HUES64 (cell line): ENCODE data around the gene AGL.
"Not testable (repeated sequence)": the region's sequence is repeated elsewhere in the genome, so short reads cannot be mapped to it uniquely, and the experiment has no call there.

Experiments
- H3K27ac ChIP-seq: 2 replicates; pipeline ENCODE4 v1.7.0; 2013; ENCODE audit warnings: low read depth, low read length, inconsistent platforms
- H3K27me3 ChIP-seq: 2 replicates; pipeline ENCODE4 v1.6.1; 2013; ENCODE audit warnings: mild to moderate bottlenecking, low read length; ENCODE audit not compliant: insufficient read depth
- H3K36me3 ChIP-seq: 2 replicates; pipeline ENCODE4 v1.6.1; 2013; ENCODE audit warnings: mild to moderate bottlenecking, low read length; ENCODE audit not compliant: insufficient read depth
- H3K4me1 ChIP-seq: 2 replicates; pipeline ENCODE4 v1.6.1; 2013; ENCODE audit warnings: mild to moderate bottlenecking, low read length, moderate library complexity; ENCODE audit not compliant: insufficient read depth
- H3K4me3 ChIP-seq: 2 replicates; pipeline ENCODE4 v1.5.1; 2013; ENCODE audit warnings: mild to moderate bottlenecking, low read length, moderate library complexity
- H3K9ac ChIP-seq: 2 replicates; pipeline ENCODE4 v1.6.1; 2013; ENCODE audit warnings: mild to moderate bottlenecking, low read depth, low read length
- H3K9me3 ChIP-seq: 2 replicates; pipeline ENCODE4 v1.6.1; 2013; ENCODE audit warnings: low read depth, low read length; ENCODE audit not compliant: insufficient read depth
- WGBS: fragments of 150-250, 120-280 bp; methylation state at CpG from one replicate; pipeline ENCODE4 v1.1.7; 2013; ENCODE audit warnings: missing lambda C conversion rate; 5-methylcytosine and 5-hydroxymethylcytosine counted together

The AGL gene

DNA sequence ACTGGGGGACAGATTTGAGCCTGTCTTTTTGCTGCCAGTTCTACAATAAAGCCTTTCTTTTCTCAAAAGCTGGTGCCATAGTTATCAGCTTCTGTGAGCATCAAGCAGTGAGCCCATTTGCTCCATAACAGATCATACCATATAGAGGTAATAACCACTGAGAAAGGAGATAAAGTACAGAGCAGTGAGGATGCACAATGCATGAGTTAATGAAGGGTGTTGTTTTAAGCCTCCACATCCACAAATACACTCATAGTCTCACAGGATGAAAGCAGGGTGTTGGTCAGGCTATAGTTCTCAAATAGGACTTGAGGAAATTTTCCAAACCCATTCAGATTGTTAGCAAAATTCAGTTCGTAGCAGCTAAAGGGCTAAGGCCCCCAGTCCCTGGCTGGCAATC is 94.0 kb downstream of the AGL start:
- Histone ChIP-seq H3K27me3 (no peaks in the 10 kb centered on the region), H3K4me3 (no peak overlapping the region), H3K27ac (no peak overlapping the region), H3K9ac (no peak overlapping the region), H3K4me1 (no peaks in the 10 kb centered on the region), H3K9me3 (no peaks in the 10 kb centered on the region), H3K36me3 (no peaks in the 10 kb centered on the region)
- 90% methylated on average over 1 of the region's 1 CpG for WGBS

DNA sequence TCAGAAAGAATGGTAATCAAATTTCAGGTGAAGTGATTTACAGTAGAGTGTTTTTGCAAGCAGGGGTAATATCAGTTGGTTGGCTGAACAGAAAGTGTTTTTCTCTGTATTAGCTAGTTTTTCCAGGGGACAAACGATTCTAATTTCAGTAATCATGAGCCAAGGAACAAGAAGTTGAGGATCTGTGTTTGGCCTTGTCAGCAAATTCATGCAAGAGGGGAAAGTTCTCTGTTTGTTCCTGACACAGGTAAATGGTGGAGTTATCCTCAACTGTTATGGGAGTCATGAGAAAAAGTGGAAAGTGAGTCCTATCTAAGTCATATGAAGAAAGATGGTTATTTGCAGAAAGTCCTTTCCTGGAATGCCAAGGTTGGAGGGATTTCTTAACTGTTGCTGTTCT is 95.0 kb downstream of the AGL start:
- no peaks in the 10 kb centered on the region for H3K36me3 ChIP-seq

DNA sequence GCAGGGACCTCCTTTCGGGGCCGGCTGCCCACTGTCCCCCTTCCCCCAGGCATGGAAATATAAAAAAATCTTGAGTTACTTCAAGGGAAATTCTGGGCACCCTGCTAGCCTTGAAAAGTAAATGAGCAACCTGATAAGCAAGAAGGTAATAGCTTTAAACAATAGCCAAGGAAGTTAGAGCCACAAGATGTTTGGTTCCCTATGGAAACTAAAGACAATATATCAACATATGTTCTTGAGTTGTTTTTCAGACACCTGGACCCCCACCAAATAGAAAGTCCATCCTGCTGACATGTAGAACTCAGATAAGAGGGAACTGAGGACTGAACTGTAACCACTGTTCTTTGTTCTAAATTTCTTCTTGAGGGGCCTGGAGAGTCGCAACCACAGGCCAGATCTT is 100.3 kb downstream of the AGL start:
- no peaks in the 10 kb centered on the region for H3K4me1 ChIP-seq
- no peak overlapping the region for H3K9ac ChIP-seq
- no peaks in the 10 kb centered on the region for H3K27me3 ChIP-seq
- no peaks in the 10 kb centered on the region for H3K36me3 ChIP-seq
- H3K27ac ChIP-seq = no peak overlapping the region; the same call in 1 of the 2 replicates
- 89% methylated on average over 3 of the region's 3 CpGs for WGBS
- no peaks in the 10 kb centered on the region for H3K9me3 ChIP-seq
- H3K4me3 ChIP-seq = no peak overlapping the region

More for the DNA sequence above, 95.0 kb downstream of the AGL start:
- Histone ChIP-seq H3K27ac (no peak overlapping the region), H3K9me3 (no peaks in the 10 kb centered on the region), H3K4me3 (no peak overlapping the region), H3K4me1 (no peaks in the 10 kb centered on the region), H3K9ac (no peak overlapping the region), H3K27me3 (no peaks in the 10 kb centered on the region)
- WGBS = 90% methylated on average over 1 of the region's 1 CpG

DNA sequence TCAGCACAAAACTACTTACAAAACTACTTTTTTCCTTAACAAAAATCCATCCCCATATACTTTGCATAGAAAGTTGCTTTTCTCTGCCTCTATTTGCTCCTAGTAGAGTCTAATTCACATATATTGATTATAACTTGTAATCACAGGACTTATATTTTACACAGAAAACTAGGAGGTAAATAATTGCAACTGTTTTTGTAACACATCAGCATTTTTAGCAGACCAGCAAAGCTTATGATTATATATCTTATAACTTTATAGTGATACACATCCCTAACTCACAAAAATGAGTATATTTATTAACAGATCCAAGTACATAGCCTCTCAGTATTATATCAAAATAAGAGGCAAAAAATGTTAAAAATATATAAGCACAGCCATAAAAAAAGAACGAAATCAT is 102.4 kb downstream of the AGL start:
- Histone ChIP-seq H3K36me3 (no peaks in the 10 kb centered on the region), H3K9me3 (no peaks in the 10 kb centered on the region), H3K9ac (no peak overlapping the region), H3K27ac (no peak overlapping the region), H3K4me3 (no peak overlapping the region), H3K4me1 (no peaks in the 10 kb centered on the region), H3K27me3 (no peaks in the 10 kb centered on the region)
- WGBS = 82% methylated on average over 1 of the region's 1 CpG

DNA sequence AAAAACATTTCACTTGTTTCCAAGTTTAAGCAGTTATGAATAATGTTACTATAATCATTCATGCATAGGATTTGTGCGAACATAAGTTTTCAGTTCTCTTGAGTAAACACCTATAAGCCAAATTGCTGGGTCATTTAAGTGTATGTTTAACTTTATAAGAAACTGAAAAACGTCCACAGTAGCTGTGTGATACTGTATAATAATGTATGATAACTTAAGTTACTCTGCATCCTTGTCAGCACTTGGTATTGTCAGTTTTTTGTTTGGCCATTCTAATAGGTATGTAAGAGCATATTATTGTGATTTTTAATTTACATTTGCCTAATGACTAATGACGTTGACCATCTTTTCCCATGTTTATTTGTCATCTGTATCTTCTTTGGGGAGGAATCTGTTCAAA is 105.2 kb downstream of the AGL start:
- H3K9ac ChIP-seq = no peak overlapping the region
- WGBS = 91% methylated on average over 1 of the region's 3 CpGs
- H3K27me3 ChIP-seq = no peaks in the 10 kb centered on the region
- no peaks in the 10 kb centered on the region for H3K36me3 ChIP-seq
- no peak overlapping the region for H3K27ac ChIP-seq
- H3K4me1 ChIP-seq = peaks cover 6% of the 10 kb centered on the region; the same call in 1 of the 2 replicates
- no peaks in the 10 kb centered on the region for H3K9me3 ChIP-seq
- no peak overlapping the region for H3K4me3 ChIP-seq

DNA sequence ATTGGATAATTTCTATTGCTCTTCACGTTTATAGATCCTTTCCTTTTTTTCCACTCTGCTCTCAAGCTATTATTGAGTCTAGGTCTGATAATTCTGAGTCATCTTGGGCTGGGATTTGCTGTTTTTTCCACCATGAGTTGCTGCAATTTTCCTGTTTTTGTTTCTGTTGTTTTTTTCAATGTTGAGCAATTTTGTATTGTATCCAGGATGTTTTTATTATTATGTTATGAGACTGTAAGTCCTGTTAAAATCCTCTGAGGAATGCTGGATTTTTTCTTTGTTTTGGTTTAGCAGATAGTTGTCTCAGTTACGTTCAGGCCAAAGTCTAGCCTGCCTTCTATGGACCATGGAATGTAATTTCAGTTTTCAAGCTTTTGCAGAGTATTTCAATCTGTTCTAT is 106.6 kb downstream of the AGL start:
- no peak overlapping the region for H3K9ac ChIP-seq
- H3K36me3 ChIP-seq = no peaks in the 10 kb centered on the region
- H3K27me3 ChIP-seq = no peaks in the 10 kb centered on the region
- 82% methylated on average over 1 of the region's 2 CpGs for WGBS
- no peaks in the 10 kb centered on the region for H3K9me3 ChIP-seq
- no peak overlapping the region for H3K27ac ChIP-seq
- peaks cover 6% of the 10 kb centered on the region; the same call in 1 of the 2 replicates for H3K4me1 ChIP-seq
- H3K4me3 ChIP-seq = no peak overlapping the region

DNA sequence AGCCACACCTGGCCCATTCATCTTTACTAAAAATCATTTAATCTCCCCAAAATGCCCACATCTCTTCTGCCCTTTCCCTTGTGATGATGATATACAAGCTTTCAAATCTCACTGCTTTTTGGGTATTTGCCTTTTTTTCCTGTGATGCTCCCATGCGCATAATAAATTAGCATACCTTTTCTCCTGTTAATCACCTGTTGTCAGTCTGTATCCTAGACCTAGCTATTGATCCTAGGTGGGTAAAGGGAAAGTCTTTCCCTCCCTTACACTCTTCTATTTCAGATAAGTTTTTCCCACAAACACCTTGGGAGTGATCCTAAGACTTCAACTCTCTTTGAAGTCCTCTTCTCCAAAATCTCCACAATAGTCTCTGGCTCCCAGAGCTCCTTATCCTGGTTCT is 107.7 kb downstream of the AGL start:
- H3K36me3 ChIP-seq = no peaks in the 10 kb centered on the region
- WGBS = 100% methylated on average over 1 of the region's 1 CpG
- no peaks in the 10 kb centered on the region for H3K9me3 ChIP-seq
- H3K27ac ChIP-seq = peak overlapping the region; percentile 46; the same call in 1 of the 2 replicates
- H3K4me3 ChIP-seq = no peak overlapping the region
- peaks cover 6% of the 10 kb centered on the region; the same call in 1 of the 2 replicates for H3K4me1 ChIP-seq
- H3K27me3 ChIP-seq = no peaks in the 10 kb centered on the region
- no peak overlapping the region for H3K9ac ChIP-seq

DNA sequence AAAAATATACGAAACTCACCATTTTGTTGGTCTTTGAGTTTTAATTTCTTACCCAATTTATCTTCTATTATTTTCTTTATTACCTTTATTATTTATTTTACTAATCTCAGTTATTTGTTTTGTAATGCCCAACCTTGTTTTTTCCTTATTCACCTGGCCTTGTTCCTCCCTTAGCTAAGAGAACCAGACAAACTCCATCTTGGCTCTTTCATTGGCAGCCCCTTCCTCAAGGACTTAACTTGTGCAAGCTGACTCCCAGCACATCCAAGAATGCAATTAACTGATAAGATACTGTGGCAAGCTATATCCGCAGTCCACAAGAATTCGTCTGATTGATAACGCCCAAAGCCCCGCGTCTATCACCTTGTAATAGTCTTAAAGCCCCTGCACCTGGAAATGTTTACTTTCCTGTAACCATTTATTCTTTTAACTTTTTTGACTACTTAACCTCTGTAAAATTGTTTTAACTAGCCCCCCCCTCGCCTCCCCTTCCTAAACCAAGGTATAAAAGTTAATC is 109.1 kb downstream of the AGL start:
- H3K36me3 ChIP-seq, H3K27ac ChIP-seq, H3K27me3 ChIP-seq, H3K9ac ChIP-seq, H3K9me3 ChIP-seq, H3K4me3 ChIP-seq, H3K4me1 ChIP-seq: not testable (repeated sequence)
- WGBS = 85% methylated on average over 6 of the region's 7 CpGs

DNA sequence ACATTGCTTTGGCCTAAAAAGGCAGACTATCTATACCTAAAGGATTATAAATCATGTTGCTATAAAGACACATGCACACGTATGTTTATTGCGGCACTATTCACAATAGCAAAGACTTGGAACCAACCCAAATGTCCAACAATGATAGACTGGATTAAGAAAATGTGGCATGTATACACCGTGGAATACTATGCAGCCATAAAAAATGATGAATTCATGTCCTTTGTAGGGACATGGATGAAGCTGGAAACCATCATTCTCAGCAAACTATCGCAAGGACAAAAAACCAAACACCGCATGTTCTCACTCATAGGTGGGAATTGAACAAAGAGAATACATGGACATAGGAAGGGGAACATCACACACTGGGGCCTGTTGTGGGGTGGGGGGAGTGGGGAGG is 110.1 kb downstream of the AGL start:
- peaks cover 10% of the 10 kb centered on the region; the same call in 1 of the 2 replicates for H3K4me1 ChIP-seq
- H3K9me3 ChIP-seq, H3K9ac ChIP-seq, H3K4me3 ChIP-seq, H3K27ac ChIP-seq, H3K36me3 ChIP-seq, H3K27me3 ChIP-seq: not testable (repeated sequence)
- no CpG with 5 or more reads among the region's 5 CpGs for WGBS

DNA sequence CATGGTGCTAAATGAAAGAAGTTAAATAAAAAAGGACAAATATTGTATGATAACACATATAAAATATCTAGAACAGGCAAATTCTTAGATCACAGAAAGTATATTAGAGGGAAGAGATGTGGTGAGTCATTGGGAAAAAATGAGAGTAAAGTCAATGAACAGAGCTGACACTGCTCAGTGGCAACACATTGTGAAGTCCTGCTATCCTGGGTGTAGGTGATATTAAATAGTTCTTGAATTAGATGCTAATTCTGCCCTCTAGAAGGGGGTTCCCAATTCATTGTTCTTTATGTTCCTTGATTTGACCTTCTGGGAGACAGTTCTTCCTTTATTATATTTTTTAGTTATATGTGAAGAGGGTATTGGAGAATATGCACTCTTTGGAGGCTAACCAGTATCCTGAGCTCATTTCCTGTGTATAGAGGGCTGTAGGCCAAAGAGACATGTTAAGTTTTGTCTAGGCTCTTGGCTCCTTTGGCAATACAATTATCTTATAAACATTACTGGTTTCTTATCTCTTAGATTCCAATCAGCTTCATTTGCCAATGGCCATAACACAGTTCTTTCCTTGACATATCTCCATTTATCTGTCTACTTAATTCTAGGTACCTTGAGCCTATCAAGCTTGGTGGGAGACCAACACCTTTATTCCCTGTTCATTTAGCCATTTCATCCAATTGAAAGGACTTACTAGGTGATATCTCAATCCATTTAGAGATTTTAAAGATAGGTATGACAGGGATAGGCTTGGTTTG is 113.1 kb downstream of the AGL start:
- Histone ChIP-seq H3K4me1 (peaks cover 6% of the 10 kb centered on the region; the same call in 1 of the 2 replicates), H3K9ac (no peak overlapping the region), H3K27me3 (no peaks in the 10 kb centered on the region), H3K36me3 (no peaks in the 10 kb centered on the region), H3K9me3 (no peaks in the 10 kb centered on the region), H3K4me3 (no peak overlapping the region), H3K27ac (no peak overlapping the region)

DNA sequence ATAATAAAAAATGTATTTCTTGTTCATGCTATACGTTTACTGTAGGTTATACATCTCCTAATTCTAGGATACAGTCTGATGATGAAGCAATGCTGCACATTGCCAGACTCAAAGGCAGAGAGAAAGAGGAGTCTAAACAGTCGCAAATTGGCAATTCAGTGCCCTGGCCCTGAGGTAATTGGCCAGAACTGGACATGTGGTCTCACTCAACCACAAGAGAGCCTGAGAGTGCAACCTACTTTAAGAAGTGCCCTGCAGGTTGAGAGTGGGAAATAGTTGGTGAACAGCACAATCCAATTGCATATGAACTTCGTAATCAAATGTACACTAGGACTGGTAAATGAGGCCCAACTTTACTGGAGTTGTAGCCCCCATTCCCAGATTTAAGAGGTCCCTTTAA is 114.6 kb downstream of the AGL start:
- Histone ChIP-seq H3K36me3 (no peaks in the 10 kb centered on the region), H3K9me3 (no peaks in the 10 kb centered on the region), H3K4me3 (no peak overlapping the region), H3K4me1 (peaks cover 9% of the 10 kb centered on the region), H3K27ac (no peak overlapping the region), H3K9ac (no peak overlapping the region), H3K27me3 (no peaks in the 10 kb centered on the region)
- WGBS = 80% methylated on average over 3 of the region's 3 CpGs
